ENCODE results near the gene RGL2. TPM values are rescaled to one million over a fixed set of nuclear protein-coding genes. Genes with fewer than 3 reads are reported as not detected.

Gene RGL2
- total and polyA plus RNA-seq, 5 donors, result 40.6 to 56.3 (median 54.2) TPM

DNA sequence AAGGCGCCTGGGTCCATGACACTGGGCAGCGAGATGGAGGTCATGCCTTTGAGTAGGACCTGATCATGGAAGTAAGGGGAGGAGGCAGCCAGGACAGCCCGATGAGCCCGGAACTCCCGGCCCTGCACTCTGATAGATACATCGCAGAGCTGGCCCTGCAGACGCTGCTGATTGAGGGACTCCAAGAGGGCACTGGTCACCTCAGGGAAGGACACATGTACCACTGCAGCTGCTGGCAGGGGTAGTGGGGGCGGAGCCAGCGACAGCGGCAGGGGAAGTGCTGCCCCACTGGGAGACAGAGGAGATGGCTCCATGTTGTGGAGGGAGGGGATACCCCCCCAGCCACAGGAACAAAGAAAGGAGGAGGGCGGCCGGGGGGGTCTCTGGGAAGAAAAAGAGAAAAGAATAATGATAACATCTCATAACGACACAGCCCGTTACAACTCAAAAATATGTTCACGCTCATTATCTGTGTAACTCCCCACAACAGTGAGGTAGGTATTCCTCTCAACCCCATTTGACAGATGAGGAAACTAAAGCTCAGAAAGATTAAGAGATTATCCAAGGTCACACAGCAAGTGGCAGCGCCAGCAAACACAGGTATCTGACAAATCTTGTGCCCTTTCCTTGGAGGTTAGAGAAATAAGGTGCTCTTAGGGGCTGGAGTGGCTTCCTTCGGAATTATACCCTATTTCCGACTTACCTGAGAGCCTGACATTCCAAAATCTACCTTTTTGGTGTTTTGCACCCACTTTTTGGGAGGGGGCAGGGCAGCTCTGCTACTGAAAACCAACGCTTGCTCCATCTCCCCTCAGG, 18.1 kb upstream of the RGL2 start:
- Histone ChIP-seq H3K9me3 (ENCODE audit: control insufficient read depth, low read length) (no peaks in the 10 kb centered on the region), H3K27me3 (ENCODE audit: control insufficient read depth, insufficient read depth) (no peaks in the 10 kb centered on the region), H3K4me3 (ENCODE audit: low read length) (peak overlapping the region; percentile 88), H3K27ac (ENCODE audit: low read length) (peak overlapping the region; percentile 12), H3K4me1 (ENCODE audit: control insufficient read depth, insufficient read depth, low read length) (peaks cover 22% of the 10 kb centered on the region)
- 67% methylated on average over 19 of the region's 19 CpGs for WGBS
- intact Hi-C loops (cut with DNase I), result no loop called here
- ATAC-seq (no peak), DNase-seq (peak; percentile 36 to 77 (median 74))

GRCh38 chr6:33315793-33316602, 17.3 kb upstream of the RGL2 start:
- Histone ChIP-seq H3K27me3 (ENCODE audit: control insufficient read depth, insufficient read depth) (no peaks in the 10 kb centered on the region), H3K9me3 (ENCODE audit: control insufficient read depth, low read length) (no peaks in the 10 kb centered on the region), H3K27ac (ENCODE audit: low read length) (peak overlapping the region; percentile 12), H3K4me3 (ENCODE audit: low read length) (no peak overlapping the region), H3K4me1 (ENCODE audit: control insufficient read depth, insufficient read depth, low read length) (peaks cover 17% of the 10 kb centered on the region)
- 89% methylated on average over 17 of the region's 17 CpGs for WGBS
- ATAC-seq (no peak), DNase-seq (peak in 1 of 3 donors; percentile 57)
- intact Hi-C loops (cut with DNase I), result loop anchor here in 1 of 4 donors (2.0 kb wide), 1 partner anchor 17 kb away; the partner anchor contains the start of gene RGL2

DNA sequence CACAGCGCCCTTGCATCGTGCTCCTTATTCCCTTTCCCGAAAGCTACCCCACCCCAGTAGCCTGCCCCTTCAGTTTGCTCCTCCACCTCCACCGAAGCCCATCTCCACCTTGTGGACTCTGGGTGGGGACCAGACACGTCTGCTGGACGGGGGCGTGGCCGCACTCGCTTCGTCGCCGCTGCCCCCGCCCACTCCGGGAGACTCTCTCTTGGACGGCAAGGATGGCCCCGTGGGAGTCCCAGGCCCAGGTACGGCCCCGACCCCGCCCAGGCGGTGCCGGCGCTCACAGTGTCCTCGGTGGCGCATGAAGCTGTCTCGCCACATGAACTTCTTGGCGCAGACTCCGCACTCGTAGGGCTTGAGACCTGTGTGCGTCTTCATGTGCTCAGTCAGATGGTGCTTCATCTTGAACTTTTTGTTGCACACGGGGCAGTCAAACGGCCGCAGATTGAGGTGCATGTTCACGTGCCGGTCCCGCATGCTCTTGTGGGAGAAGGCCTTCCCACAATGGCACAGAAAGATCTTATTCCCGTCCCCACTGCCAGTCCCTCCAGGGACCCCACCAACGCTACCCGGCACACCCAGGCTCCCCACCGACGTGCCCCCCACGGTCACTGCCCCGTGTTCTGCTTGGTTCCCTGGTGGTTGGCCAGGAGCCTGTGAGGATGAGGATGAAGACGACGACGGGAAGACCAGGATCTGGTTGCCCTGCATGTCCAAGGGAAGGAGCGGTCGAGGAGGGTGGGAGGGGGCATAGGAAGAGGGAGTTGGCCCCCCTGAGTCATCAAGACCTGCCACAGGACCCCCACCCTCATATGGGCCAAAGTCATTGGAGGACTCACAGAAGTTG, 16.4 kb upstream of the RGL2 start:
- no peaks in the 10 kb centered on the region for H3K27me3 ChIP-seq (ENCODE audit: control insufficient read depth, insufficient read depth)
- peak overlapping the region; percentile 96 for H3K27ac ChIP-seq (ENCODE audit: low read length)
- peak; percentile 71 to 83 (median 82) for DNase-seq
- ATAC-seq, result peak; percentile 1 to 8
- peaks cover 16% of the 10 kb centered on the region for H3K4me1 ChIP-seq (ENCODE audit: control insufficient read depth, insufficient read depth, low read length)
- intact Hi-C loops (cut with DNase I), result loop anchor here in 1 of 4 donors (2.0 kb wide), 1 partner anchor 16 kb away; the partner anchor contains the start of gene RGL2
- H3K9me3 ChIP-seq (ENCODE audit: control insufficient read depth, low read length), result no peaks in the 10 kb centered on the region
- H3K4me3 ChIP-seq (ENCODE audit: low read length), result peak overlapping the region; percentile 84
- 35% methylated on average over 47 of the region's 47 CpGs for WGBS

GRCh38 chr6:33314515-33314942, 15.8 kb upstream of the RGL2 start:
- Histone ChIP-seq H3K27ac (ENCODE audit: low read length) (peak overlapping the region; percentile 96), H3K9me3 (ENCODE audit: control insufficient read depth, low read length) (no peaks in the 10 kb centered on the region), H3K4me3 (ENCODE audit: low read length) (peak overlapping the region; percentile 84), H3K4me1 (ENCODE audit: control insufficient read depth, insufficient read depth, low read length) (peaks cover 12% of the 10 kb centered on the region), H3K27me3 (ENCODE audit: control insufficient read depth, insufficient read depth) (no peaks in the 10 kb centered on the region)
- DNase-seq (peak; percentile 73 to 82 (median 79)), ATAC-seq (peak; percentile 39 to 66)
- WGBS, result 1% methylated on average over 10 of the region's 10 CpGs
- intact Hi-C loops (cut with DNase I), result loop anchor here in 1 of 4 donors (2.0 kb wide), 1 partner anchor 16 kb away; the partner anchor contains the start of gene RGL2

GRCh38 chr6:33313709-33314514, 15.2 kb upstream of the RGL2 start, which contains the start of gene TAPBP:
Gene TAPBP, minus strand, starts transcription at chr6:33314078. Its CDS starts 37 bp downstream, at chr6:33314041.
- Histone ChIP-seq H3K9me3 (ENCODE audit: control insufficient read depth, low read length) (no peaks in the 10 kb centered on the region), H3K4me1 (ENCODE audit: control insufficient read depth, insufficient read depth, low read length) (peaks cover 12% of the 10 kb centered on the region), H3K27ac (ENCODE audit: low read length) (peak within 1 kb of the TSS; percentile 96), H3K27me3 (ENCODE audit: control insufficient read depth, insufficient read depth) (no peaks in the 10 kb centered on the region), H3K4me3 (ENCODE audit: low read length) (peak within 1 kb of the TSS; percentile 84)
- DNase-seq (peak; percentile 59 to 81 (median 81)), ATAC-seq (peak; percentile 8 to 21)
- WGBS, result under 1% methylated on average over 47 of the region's 47 CpGs
- intact Hi-C loops (cut with DNase I), result loop anchor here in 1 of 4 donors (2.0 kb wide), 1 partner anchor 15 kb away; the partner anchor contains the start of gene RGL2

GRCh38 chr6:33313105-33313708, 14.5 kb upstream of the RGL2 start:
- DNase-seq (peak; percentile 54 to 83 (median 82)), ATAC-seq (peak; percentile 1 to 2)
- intact Hi-C loops (cut with DNase I), result no loop called here
- under 1% methylated on average over 33 of the region's 33 CpGs for WGBS
- H3K27ac ChIP-seq (ENCODE audit: low read length), result peak overlapping the region; percentile 96
- H3K9me3 ChIP-seq (ENCODE audit: control insufficient read depth, low read length), result no peaks in the 10 kb centered on the region
- H3K4me3 ChIP-seq (ENCODE audit: low read length), result peak overlapping the region; percentile 84
- peaks cover 12% of the 10 kb centered on the region for H3K4me1 ChIP-seq (ENCODE audit: control insufficient read depth, insufficient read depth, low read length)
- H3K27me3 ChIP-seq (ENCODE audit: control insufficient read depth, insufficient read depth), result no peaks in the 10 kb centered on the region

DNA sequence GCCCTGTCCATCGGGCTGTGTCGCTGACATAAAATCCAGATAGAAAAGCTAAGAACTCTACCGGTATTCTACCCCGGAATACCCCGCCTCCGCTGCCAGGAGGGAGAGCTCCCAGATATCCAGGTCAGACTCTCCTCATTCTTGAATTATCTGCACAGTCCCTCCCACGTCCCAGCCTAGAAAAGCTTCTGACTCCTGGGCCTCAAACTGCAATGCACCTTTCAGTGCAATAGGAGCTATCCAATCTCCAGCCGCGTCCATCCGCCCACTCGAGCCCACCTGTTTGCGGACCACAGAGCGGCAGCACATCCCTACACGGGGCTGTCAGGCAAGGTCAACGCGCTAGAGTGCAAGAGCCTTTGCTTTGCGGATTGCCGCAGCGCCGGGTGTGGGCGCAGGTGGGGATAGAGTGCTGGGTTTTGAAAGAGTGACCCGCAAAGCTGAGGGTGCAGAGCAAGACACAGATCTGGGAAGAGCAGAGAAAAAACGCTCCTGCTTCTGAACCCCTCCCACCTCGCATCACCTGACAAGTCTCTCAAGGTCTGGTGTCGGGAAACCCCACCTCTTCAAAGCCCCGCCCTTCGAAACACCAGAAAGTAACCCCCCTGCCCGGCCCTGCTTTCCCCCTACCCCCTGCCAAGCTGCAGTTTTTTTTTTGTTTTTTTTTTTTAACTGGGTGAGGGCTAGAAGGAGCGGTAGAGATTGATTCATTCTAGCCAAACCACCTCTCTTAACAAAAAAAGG, 13.8 kb upstream of the RGL2 start:
- 7% methylated on average over 29 of the region's 29 CpGs for WGBS
- ATAC-seq (peak; percentile 5 to 7), DNase-seq (peak; percentile 62 to 80 (median 74))
- peak overlapping the region; percentile 84 for H3K4me3 ChIP-seq (ENCODE audit: low read length)
- intact Hi-C loops (cut with DNase I), result no loop called here
- peaks cover 12% of the 10 kb centered on the region for H3K4me1 ChIP-seq (ENCODE audit: control insufficient read depth, insufficient read depth, low read length)
- no peak overlapping the region for H3K27ac ChIP-seq (ENCODE audit: low read length)
- H3K9me3 ChIP-seq (ENCODE audit: control insufficient read depth, low read length), result no peaks in the 10 kb centered on the region
- no peaks in the 10 kb centered on the region for H3K27me3 ChIP-seq (ENCODE audit: control insufficient read depth, insufficient read depth)

- no peak for ATAC-seq
- no peaks in the 10 kb centered on the region for H3K27me3 ChIP-seq (ENCODE audit: control insufficient read depth, insufficient read depth)
- WGBS, result 84% methylated on average over 4 of the region's 4 CpGs
- H3K4me3 ChIP-seq (ENCODE audit: low read length), result no peak overlapping the region
- H3K9me3 ChIP-seq (ENCODE audit: control insufficient read depth, low read length), result no peaks in the 10 kb centered on the region
- H3K4me1 ChIP-seq (ENCODE audit: control insufficient read depth, insufficient read depth, low read length), result no peaks in the 10 kb centered on the region
- intact Hi-C loops (cut with DNase I), result no loop called here
- no peak overlapping the region for H3K27ac ChIP-seq (ENCODE audit: low read length)
- DNase-seq, result no peak
Measured at GRCh38 chr6:33306356-33306755, 7.6 kb upstream of the RGL2 start.

GRCh38 chr6:33305052-33305451, 6.3 kb upstream of the RGL2 start:
- WGBS, result 81% methylated on average over 8 of the region's 8 CpGs
- ATAC-seq, result no peak
- Histone ChIP-seq H3K4me1 (ENCODE audit: control insufficient read depth, insufficient read depth, low read length) (no peaks in the 10 kb centered on the region), H3K27me3 (ENCODE audit: control insufficient read depth, insufficient read depth) (no peaks in the 10 kb centered on the region), H3K4me3 (ENCODE audit: low read length) (no peak overlapping the region), H3K27ac (ENCODE audit: low read length) (no peak overlapping the region), H3K9me3 (ENCODE audit: control insufficient read depth, low read length) (no peaks in the 10 kb centered on the region)
- intact Hi-C loops (cut with DNase I), result no loop called here
- no peak for DNase-seq

Measured in right cardiac atrium (tissue), 5 donors.